ENCODE measurements around the gene RPL18. TPM values are rescaled to one million over a fixed set of nuclear protein-coding genes. Genes with fewer than 3 reads are reported as not detected.

The RPL18 gene
- total and polyA plus RNA-seq, 9 of the 15 experiments (the other 6 are each of a cell fraction or from before 2014, with no cell fraction given): 312 to 2,635 (median 1,653) TPM

GRCh38 chr19:48660852-48661710 lies 42.1 kb upstream of the RPL18 start (continued):
- TF ChIP-seq CUX1 (CRISPR knock-in tag; IDR thresholded peaks at IDR 0.05): no peak
- TF ChIP-seq E2F1 (CRISPR knock-in tag; IDR thresholded peaks at IDR 0.05): peak; percentile 99
- TF ChIP-seq CBX3 (IDR thresholded peaks at IDR 0.05; ENCODE audit: borderline replicate concordance in 1 of 2, low read length in 2 of 2): peak in 1 of 2 experiments; percentile 68; a peak in 1 of 3 replicates
- TF ChIP-seq GTF2A2 (tag; IDR thresholded peaks at IDR 0.05): no peak
- no peak for TF ChIP-seq CBX2 (IDR thresholded peaks at IDR 0.05; ENCODE audit: insufficient read depth, low read length, poor library complexity, severe bottlenecking)
- no peak for TF ChIP-seq ZNF436 (CRISPR knock-in tag; IDR thresholded peaks at IDR 0.05)
- no peak for TF ChIP-seq RNF2 (IDR thresholded peaks at IDR 0.05)
- TF ChIP-seq ZC3H8 (IDR thresholded peaks at IDR 0.05): no peak
- TF ChIP-seq ADNP (tag; IDR thresholded peaks at IDR 0.05): no peak
- no peak for TF ChIP-seq ELK3 (CRISPR knock-in tag; IDR thresholded peaks at IDR 0.05)
- no peak for TF ChIP-seq NFE2L1 (tag; IDR thresholded peaks at IDR 0.05; ENCODE audit: borderline replicate concordance, low read depth)
- no peak for TF ChIP-seq NFRKB (IDR thresholded peaks at IDR 0.05; ENCODE audit: low read depth)
- TF ChIP-seq ELF2 (CRISPR knock-in tag; IDR thresholded peaks at IDR 0.05): no peak
- TF ChIP-seq KAT2B (IDR thresholded peaks at IDR 0.05; ENCODE audit: low read depth, low read length): no peak
- TF ChIP-seq ARID2 (IDR thresholded peaks at IDR 0.05): no peak
- no peak for TF ChIP-seq UBTF (IDR thresholded peaks at IDR 0.05; ENCODE audit: borderline replicate concordance in 1 of 2, low read depth in 2 of 2, low read length in 2 of 2)
- no peak for TF ChIP-seq ZNF274 (IDR thresholded peaks at IDR 0.05; ENCODE audit: borderline replicate concordance, low read depth, low read length)
- TF ChIP-seq ARNT (IDR thresholded peaks at IDR 0.05): peak in 1 of 2 experiments; percentile 92; a peak in 1 of 4 replicates

Data from K562 (cell line).